Ovary (tissue), 9 donors: ENCODE results near the gene MPIG6B. TPM values are rescaled to one million over a fixed set of nuclear protein-coding genes. Genes with fewer than 3 reads are reported as not detected.

Experiments used
- DNase-seq, 5 donors: peaks; one replicate each; pipeline ENCODE4 v3.0.0-alpha.2; 2019 to 2020
- H3K27ac ChIP-seq, 2 donors: fragments of 200-600 bp; one replicate each; pipeline versions ENCODE4 v1.5.1 to v1.8.0; 2019 to 2022
- H3K27me3 ChIP-seq: fragments of 200-600 bp; one replicate; pipeline ENCODE4 v1.8.0; 2022
- H3K36me3 ChIP-seq: fragments of 200-600 bp; sonication (generic); one replicate; pipeline ENCODE4 v1.5.1; 2019
- H3K4me1 ChIP-seq: one replicate; pipeline ENCODE4 v1.8.1; 2013; ENCODE audit warnings: mild to moderate bottlenecking, moderate library complexity; ENCODE audit not compliant: insufficient read depth
- H3K4me3 ChIP-seq: fragments of 200-600 bp; sonication (generic); one replicate; pipeline ENCODE4 v1.5.1; 2017
- H3K9me3 ChIP-seq, 2 donors: fragments of 200-600 bp in 1 of 2; sonication (generic) in 1 of 2; one replicate each; pipeline versions ENCODE4 v1.5.1 to v1.8.1; 2013 to 2019; ENCODE audit warnings: mild to moderate bottlenecking in 1 of 2, moderate library complexity in 1 of 2
- CTCF ChIP-seq, 3 donors: fragments of 450-650 bp in 2 of 3; fragments of 200-600 bp in 1 of 3; IDR thresholded peaks; one replicate each; pipeline versions ENCODE4 v1.5.1 to v1.8.0; 2016 to 2022; ENCODE audit warnings: antibody characterized with exemption in 3 of 3, mild to moderate bottlenecking in 1 of 3
- EP300 ChIP-seq: sonication (generic); formaldehyde crosslinking; IDR thresholded peaks from one replicate; pipeline ENCODE4 v1.6.1; 2017; ENCODE audit warnings: antibody characterized with exemption
- POLR2A ChIP-seq: fragments of 450-650 bp; IDR thresholded peaks from one replicate; pipeline ENCODE4 v1.6.1; 2017; ENCODE audit warnings: antibody characterized with exemption, mild to moderate bottlenecking, moderate library complexity
- WGBS, 3 donors: extraction: QIAGEN DNeasy Blood & Tissue Kit in 1 of 3; methylation state at CpG; one replicate each; pipeline versions ENCODE4 v1.1.5 to v1.1.7; 2013 to 2017; 5-methylcytosine and 5-hydroxymethylcytosine counted together
- intact Hi-C, 4 donors: fragments of 100-400 bp; cut with DNase I; formaldehyde crosslinking; loops; one replicate each; pipeline versions ENCODE4 v1.11.0 to v1.15.1; 2022 to 2023
- polyA plus RNA-seq, 2 donors: library from polyadenylated mRNA; stranded (reverse); fragments of 200-250 nt in 1 of 2; fragments of 350-450 nt in 1 of 2; fragmentation: Illumina TruSeq in 1 of 2; extraction: RNeasy Lipid Tissue Mini Kit (QIAGEN cat#74804) in 1 of 2; gene quantifications; one replicate each; pipeline ENCODE4 v1.2.3, GENCODE V29; 2013 to 2014
- total RNA-seq, 7 donors: library from RNA; depleted of rRNA in 2 of 7; stranded (reverse); fragments of >200 nt in 2 of 7; fragmentation: NEBNext Ultra II Directional in 3 of 7; extraction: Animal tissue kit (Norgen Biotek cat#: 25700) in 3 of 7; gene quantifications; one replicate each; pipeline versions ENCODE4 v1.1.0 to v1.2.4, GENCODE V29; 2016 to 2023
- donor health status: DM: no; HTN: no; CAD: no; lungs with moderate emphysema.
- donor health status: DM: no; HTN: no; CAD: no.
- donor health status: Bipolar disorder and iron deficiency.
- donor health status: DM: yes; HTN: yes; CAD: no.
- donor health status: DM: no; HTN: no; CAD: no.
- donor health status: DM: yes; HTN: yes; CAD: no.

MPIG6B gene
- total and polyA plus RNA-seq, 9 donors: 0.06 to 0.94 (median 0.60) TPM; not detected in 4

- peak; percentile 92 to 96 (median 95) for DNase-seq
- H3K27ac ChIP-seq: peak overlapping the region; percentile 93 to 97
- peak overlapping the region; percentile 97 for H3K4me3 ChIP-seq
- H3K9me3 ChIP-seq: no peaks in the 10 kb centered on the region
- 0 to 1% (median 0%) methylated on average over 29 of the region's 29 CpGs for WGBS, 3 donors
- H3K27me3 ChIP-seq: no peaks in the 10 kb centered on the region
- peaks cover 7% of the 10 kb centered on the region for H3K4me1 ChIP-seq
- intact Hi-C loops: loop anchor here in 2 of 4 donors (2.0 to 10.0 kb wide), 5 partner anchors 27 to 455 kb away; partner anchors contain the start of genes ABHD16A (in 1 of the 2), AGER (in 1 of the 2), CSNK2B (in 1 of the 2) and HSPA1B (in 1 of the 2)
- no peaks in the 10 kb centered on the region for H3K36me3 ChIP-seq
- TF ChIP-seq EP300: no peak
- TF ChIP-seq CTCF (IDR thresholded peaks at IDR 0.05): peak in 1 of 3 donors; percentile 23
- no peak for TF ChIP-seq POLR2A
Observed at GRCh38 chr6:31729515-31729978, 6.4 kb downstream of the MPIG6B start.

GRCh38 chr6:31729979-31730630, 6.9 kb downstream of the MPIG6B start:
- intact Hi-C loops: loop anchor here (2.0 to 10.0 kb wide), 7 partner anchors 27 to 455 kb away; partner anchors contain the start of genes ABHD16A (in 1 of the 4), AGER (in 1 of the 4), CSNK2B (in 1 of the 4) and HSPA1B (in 1 of the 4)
- TF ChIP-seq EP300: no peak
- TF ChIP-seq POLR2A: peak; percentile 83
- 1 to 2% (median 1%) methylated on average over 23 to 46 of the region's 46 CpGs for WGBS, 3 donors
- Histone ChIP-seq H3K4me3 (peak overlapping the region; percentile 97), H3K27me3 (no peaks in the 10 kb centered on the region), H3K36me3 (no peaks in the 10 kb centered on the region), H3K9me3 (no peaks in the 10 kb centered on the region), H3K27ac (peak overlapping the region; percentile 93 to 97), H3K4me1 (peaks cover 10% of the 10 kb centered on the region)
- peak; percentile 94 to 97 (median 96) for DNase-seq

GRCh38 chr6:31730631-31731086, 7.5 kb downstream of the MPIG6B start:
- Histone ChIP-seq H3K4me1 (peaks cover 10% of the 10 kb centered on the region), H3K27ac (peak overlapping the region; percentile 93 to 97), H3K4me3 (no peak overlapping the region), H3K27me3 (no peaks in the 10 kb centered on the region), H3K9me3 (no peaks in the 10 kb centered on the region), H3K36me3 (no peaks in the 10 kb centered on the region)
- 88 to 91% (median 90%) methylated on average over 11 of the region's 11 CpGs for WGBS, 3 donors
- intact Hi-C loops: loop anchor here in 2 of 4 donors (10.0 kb wide), 2 partner anchors 64 to 104 kb away; partner anchors contain the start of gene VARS1 (in 1 of the 2)
- TF ChIP-seq CTCF (IDR thresholded peaks at IDR 0.05) (no peak), EP300 (no peak), POLR2A (no peak)
- DNase-seq: peak in 3 of 5 donors; percentile 28 to 50 (median 41)

- H3K4me3 ChIP-seq: no peak overlapping the region
- intact Hi-C loops: loop anchor here in 2 of 4 donors (10.0 kb wide), 2 partner anchors 63 to 103 kb away; partner anchors contain the start of gene VARS1 (in 1 of the 2)
- no peaks in the 10 kb centered on the region for H3K9me3 ChIP-seq
- TF ChIP-seq CTCF (IDR thresholded peaks at IDR 0.05) (no peak), EP300 (no peak), POLR2A (no peak)
- DNase-seq: no peak
- H3K36me3 ChIP-seq: no peaks in the 10 kb centered on the region
- H3K27ac ChIP-seq: no peak overlapping the region
- H3K27me3 ChIP-seq: no peaks in the 10 kb centered on the region
- H3K4me1 ChIP-seq: peaks cover 15% of the 10 kb centered on the region
- 56 to 73% (median 61%) methylated on average over 3 of the region's 3 CpGs for WGBS, 3 donors
Observed at GRCh38 chr6:31732029-31732428, 8.9 kb downstream of the MPIG6B start.
